GM19193 (cell line): ENCODE data around the gene ENC1.

Experiments
- POLR2A ChIP-seq: IDR thresholded peaks from 4 replicates; pipeline ENCODE4 v1.6.1; 2011; ENCODE audit not compliant: insufficient read depth, insufficient read length; ENCODE audit errors: extremely low read depth

The ENC1 gene

DNA sequence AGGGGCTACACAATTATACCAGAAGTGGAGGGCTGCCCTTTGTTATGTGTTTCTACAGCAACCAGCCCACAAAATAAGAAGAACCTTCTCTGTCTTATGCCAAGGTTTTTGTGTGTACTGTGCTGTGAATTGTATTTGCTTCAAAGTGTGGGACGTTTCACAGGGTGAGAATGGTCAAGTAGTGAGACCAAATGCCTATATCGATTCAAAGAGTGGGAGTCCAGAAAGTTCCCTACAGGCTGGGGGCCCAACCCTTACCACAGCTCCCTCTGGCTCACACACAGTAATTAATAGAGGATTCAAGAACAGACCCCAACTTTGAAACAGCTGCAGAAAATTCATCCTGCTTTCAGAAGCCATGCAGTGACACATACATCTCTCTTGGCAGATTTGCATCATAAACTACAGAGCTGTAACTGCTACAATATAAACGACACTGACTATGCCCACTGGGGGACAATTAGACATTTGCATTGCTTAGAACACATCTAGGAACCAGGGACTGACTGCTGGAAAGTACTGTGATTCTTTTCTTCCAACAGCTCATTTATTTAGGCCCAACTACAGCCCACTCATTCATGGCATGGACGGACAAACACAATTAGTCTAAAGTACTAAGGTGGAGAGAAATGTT is 12.8 kb downstream of the ENC1 start:
- TF ChIP-seq POLR2A = peak; percentile 17

DNA sequence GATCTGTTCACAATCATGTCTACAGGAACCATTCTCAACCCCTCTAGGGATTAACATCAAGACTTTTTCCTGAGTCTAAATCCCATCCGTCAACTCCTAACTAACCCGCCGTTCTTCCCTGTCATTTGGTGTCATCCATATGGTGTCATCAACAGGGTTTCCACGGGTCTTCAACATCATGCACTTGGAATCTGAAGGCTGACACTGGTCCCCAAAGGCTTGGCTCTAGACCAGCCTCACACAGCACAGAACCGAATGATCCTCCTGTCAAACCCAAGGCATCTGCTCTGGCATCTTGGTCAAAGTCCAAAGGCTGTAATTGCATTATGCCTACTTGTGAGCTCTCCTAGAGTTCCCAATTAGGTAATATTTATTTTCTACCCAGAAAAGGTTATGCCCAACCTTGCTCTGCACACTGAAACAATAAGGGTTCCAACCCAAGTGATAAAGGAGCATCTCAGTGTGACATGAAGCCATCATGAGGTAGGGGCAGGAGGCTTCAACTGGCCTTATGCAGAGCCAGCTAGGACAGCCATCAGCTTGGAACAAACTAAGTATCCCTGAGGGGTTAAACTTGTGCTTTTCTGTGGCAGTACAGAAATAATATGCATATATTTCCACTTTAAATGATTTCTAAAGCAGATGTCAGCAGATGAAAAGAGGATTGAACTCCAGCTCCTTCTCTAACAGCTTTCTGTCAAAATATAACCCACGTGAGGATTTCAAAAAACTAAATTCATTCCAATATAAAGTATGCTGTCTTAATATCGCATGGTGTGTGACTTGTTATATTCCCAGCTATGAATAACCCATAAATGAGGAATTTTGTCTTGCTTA is 13.9 kb downstream of the ENC1 start:
- no peak for TF ChIP-seq POLR2A

- no peak for TF ChIP-seq POLR2A
Measured at GRCh38 chr5:74625742-74626241, 14.7 kb downstream of the ENC1 start.

DNA sequence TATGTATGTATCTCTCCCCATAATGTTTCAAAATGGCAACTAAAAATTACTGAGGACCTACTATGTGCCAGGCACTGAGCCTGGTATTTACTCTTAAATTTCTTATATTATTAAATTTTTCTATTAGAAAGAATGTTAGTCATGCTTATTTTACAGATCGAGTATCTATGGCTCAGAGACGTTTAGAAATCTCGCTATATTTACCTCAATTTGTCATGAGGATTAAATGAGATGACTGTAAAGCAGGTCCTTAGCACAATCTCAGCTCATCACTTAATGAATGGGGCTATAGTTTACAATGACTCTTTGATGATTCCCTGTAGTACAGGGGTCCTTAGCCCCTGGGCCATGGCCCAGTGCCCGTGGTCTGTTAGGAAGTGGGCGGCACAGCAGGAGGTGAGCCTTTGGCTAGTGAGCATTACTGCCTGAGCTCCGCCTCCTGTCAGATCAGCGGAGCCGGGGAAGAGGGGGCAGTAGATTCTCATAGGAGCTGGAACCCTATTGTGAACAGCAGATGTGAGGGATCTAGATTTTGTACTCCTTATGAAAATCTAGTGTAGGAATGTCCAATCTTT is 15.5 kb downstream of the ENC1 start:
- no peak for TF ChIP-seq POLR2A

- no peak for TF ChIP-seq POLR2A
Measured at GRCh38 chr5:74624501-74624900, 16.0 kb downstream of the ENC1 start.

- no peak for TF ChIP-seq POLR2A
Measured at GRCh38 chr5:74623748-74624408, 16.6 kb downstream of the ENC1 start.

DNA sequence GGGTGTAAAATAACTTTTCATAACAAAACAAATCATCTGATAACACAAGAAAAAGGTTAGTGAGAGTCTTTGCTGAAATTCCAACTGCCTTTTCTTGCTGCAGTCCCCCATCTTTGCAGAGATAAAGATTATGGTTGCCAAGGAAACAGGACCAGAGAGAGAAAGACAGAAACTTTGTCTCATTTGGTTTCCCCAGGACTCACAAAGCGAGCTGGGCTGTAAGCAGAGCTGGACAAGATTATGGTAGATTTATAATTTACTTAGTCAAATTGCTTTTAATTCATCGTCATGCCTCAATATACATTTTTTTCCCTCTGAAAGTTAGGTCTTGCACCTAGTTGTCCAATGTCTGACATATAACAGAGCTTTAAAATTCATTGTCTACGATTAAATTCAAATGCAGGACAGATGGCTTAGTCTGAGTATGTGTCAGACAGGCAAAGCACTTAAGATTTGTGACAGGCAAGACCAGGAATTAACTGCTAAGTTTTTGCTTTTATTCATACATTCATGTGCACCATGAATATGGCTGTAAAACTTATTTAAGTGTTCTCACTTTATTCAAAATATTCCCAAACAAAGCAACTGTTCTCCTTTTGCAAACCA is 17.4 kb downstream of the ENC1 start:
- TF ChIP-seq POLR2A = no peak

DNA sequence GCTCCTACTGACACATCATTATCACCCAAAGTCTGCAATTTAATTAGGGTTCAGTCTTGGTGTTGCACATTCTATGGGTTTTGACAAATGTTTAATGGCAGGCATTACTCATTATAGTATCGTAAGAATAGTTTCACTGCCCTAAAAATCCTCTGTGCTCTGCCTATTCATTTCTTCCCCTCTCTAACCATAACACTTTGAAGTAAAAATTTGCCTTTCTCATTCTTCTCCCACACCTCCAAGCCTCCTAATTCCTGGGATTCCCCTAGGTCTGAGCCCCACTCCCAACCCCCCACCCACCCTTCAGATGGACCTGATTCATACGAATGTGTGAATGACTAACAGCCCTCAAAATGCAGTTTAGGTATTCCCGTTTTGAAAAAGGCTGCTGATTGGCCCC is 18.4 kb downstream of the ENC1 start:
- no peak for TF ChIP-seq POLR2A

DNA sequence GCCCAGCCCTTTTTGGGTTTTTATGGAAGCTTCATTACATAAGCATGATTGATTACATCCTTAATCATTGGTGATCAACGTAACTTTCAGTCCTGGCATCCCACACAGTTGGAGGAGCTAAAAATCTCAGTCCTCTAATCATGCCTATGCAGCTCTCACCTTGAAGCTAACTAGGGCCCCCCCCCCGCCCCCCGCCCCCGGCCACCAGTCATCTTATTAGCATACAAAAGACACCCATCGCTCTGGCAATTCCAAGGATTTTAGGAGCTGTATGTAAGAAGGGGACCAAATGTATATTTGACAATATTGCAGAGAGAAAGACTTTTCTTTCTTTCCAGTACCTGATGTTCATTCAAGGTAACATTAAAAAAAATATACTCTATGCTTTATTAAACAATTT is 19.0 kb downstream of the ENC1 start:
- no peak for TF ChIP-seq POLR2A

GRCh38 chr5:74619308-74619707 is 21.2 kb downstream of the ENC1 start:
- no peak for TF ChIP-seq POLR2A

DNA sequence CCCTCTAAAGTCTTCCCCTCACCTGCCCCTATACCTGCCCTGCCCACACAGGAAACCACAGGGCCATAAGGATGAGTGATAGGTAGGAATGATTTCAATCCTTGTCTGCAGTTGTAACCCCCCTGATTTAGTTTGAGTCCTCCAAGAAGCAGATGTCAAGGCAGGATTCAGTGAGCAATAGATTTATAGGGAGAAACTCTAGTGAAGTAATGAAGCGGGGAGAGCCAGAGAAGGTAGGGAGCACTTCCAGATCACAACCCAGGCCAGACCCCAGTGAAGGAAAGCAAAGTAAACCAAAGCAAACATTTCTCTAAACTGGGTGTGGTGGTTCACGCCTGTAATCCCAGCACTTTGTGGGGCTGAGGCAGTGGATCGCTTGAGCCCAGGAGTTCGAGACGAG is 22.4 kb downstream of the ENC1 start:
- TF ChIP-seq POLR2A = no peak

DNA sequence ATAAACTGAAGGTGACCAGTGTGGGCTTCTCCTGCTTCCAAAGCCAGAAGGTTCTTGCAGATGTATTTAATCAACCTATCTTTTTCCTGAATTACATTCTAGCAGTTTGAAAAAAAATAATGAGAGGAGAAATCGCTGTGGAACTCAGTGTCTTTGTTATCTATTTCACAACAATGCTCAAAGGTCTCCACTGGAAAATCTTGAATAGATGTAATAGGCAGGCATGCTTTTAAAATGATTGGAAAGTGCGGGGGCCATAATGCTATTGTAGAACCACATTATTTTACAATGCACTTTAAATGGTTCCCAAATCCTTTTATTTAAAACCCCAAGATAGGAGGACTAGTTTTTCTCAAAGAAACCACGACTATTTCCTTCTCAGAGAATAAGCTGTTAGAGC is 23.3 kb downstream of the ENC1 start:
- no peak for TF ChIP-seq POLR2A

GRCh38 chr5:74616236-74617146 is 24.0 kb downstream of the ENC1 start:
- TF ChIP-seq POLR2A = no peak

DNA sequence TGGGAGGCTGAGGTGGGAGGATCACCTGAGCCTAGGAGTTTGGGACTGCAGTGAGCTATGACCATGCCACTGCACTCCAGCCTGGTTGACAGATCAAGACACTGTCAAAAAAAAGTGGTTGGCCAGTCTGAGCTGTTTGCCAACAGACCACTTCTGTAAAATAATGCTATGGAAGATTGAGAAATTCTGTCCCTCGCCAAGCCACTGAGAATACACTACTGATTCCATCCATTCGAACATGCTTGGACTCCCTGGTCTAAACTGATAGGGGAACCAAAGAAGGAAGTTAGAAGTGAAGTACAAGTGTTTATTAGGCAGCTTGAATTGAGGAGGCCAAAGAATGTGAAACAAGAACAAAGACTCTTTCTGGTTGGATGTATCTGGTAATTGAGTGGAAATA is 27.2 kb downstream of the ENC1 start:
- TF ChIP-seq POLR2A = no peak

GRCh38 chr5:74612045-74612444 is 28.5 kb downstream of the ENC1 start:
- TF ChIP-seq POLR2A = no peak
